HG02870 (cell line): Measurements from ENCODE around the gene ABCB8.
"Not testable (repeated sequence)": the region's sequence is repeated elsewhere in the genome, so short reads cannot be mapped to it uniquely, and the experiment has no call there.

Source experiments
- ATAC-seq: cut with Tn5 transposase; IDR thresholded peaks from one replicate; pipeline ENCODE4 v1.9.1; 2021; ENCODE audit warnings: mild to moderate bottlenecking, moderate library complexity; ENCODE audit not compliant: unreplicated experiment

Gene ABCB8

GRCh38 chr7:150997817-150998216 is 30.4 kb upstream of the ABCB8 start:
- ATAC-seq, result no peak

GRCh38 chr7:150998341-150998740 is 29.9 kb upstream of the ABCB8 start:
- ATAC-seq, result no peak

- no peak for ATAC-seq
These were observed 29.2 kb upstream of the ABCB8 start for GRCh38 chr7:150999001-150999400.

GRCh38 chr7:150999497-151000230 is 28.6 kb upstream of the ABCB8 start:
- ATAC-seq, result no peak

GRCh38 chr7:151000897-151001495 is 27.3 kb upstream of the ABCB8 start:
- ATAC-seq, result no peak

- no peak for ATAC-seq
These were observed 26.7 kb upstream of the ABCB8 start for GRCh38 chr7:151001546-151001945.

GRCh38 chr7:151003572-151003971 is 24.7 kb upstream of the ABCB8 start:
- no peak for ATAC-seq

GRCh38 chr7:151005566-151005965 is 22.7 kb upstream of the ABCB8 start:
- no peak for ATAC-seq

GRCh38 chr7:151006590-151007300 is 21.5 kb upstream of the ABCB8 start:
- ATAC-seq, result no peak

- no peak for ATAC-seq
These were observed 20.8 kb upstream of the ABCB8 start for GRCh38 chr7:151007469-151007898.

GRCh38 chr7:151008143-151008510 is 20.1 kb upstream of the ABCB8 start:
- ATAC-seq, result no peak

- ATAC-seq, result no peak
These were observed 19.5 kb upstream of the ABCB8 start for GRCh38 chr7:151008511-151009323.

GRCh38 chr7:151009327-151010036 is 18.8 kb upstream of the ABCB8 start:
- ATAC-seq, result no peak

- no peak for ATAC-seq
These were observed 18.3 kb upstream of the ABCB8 start for GRCh38 chr7:151010037-151010306.

GRCh38 chr7:151010307-151011096 is 17.7 kb upstream of the ABCB8 start:
- ATAC-seq, result no peak

GRCh38 chr7:151011097-151011409 is 17.2 kb upstream of the ABCB8 start:
- no peak for ATAC-seq

- ATAC-seq, result not testable (repeated sequence)
These were observed 16.6 kb upstream of the ABCB8 start for GRCh38 chr7:151011616-151012015.

GRCh38 chr7:151012031-151012692 is 16.1 kb upstream of the ABCB8 start:
- no peak for ATAC-seq

- ATAC-seq, result no peak
These were observed 15.3 kb upstream of the ABCB8 start for GRCh38 chr7:151012911-151013347.

GRCh38 chr7:151013356-151013732 is 14.9 kb upstream of the ABCB8 start:
- ATAC-seq, result no peak
